HG02981 (cell line): Measurements from ENCODE around the gene TLR9.

Experiments used
- ATAC-seq: cut with Tn5 transposase; IDR thresholded peaks from one replicate; pipeline ENCODE4 v1.9.1; 2021; ENCODE audit warnings: mild to moderate bottlenecking, moderate library complexity; ENCODE audit not compliant: unreplicated experiment

TLR9 gene

GRCh38 chr3:52175416-52176179, 49.8 kb downstream of the TLR9 start:
- ATAC-seq, result no peak

GRCh38 chr3:52174896-52175295, 50.5 kb downstream of the TLR9 start:
- no peak for ATAC-seq

GRCh38 chr3:52173101-52173500, 52.3 kb downstream of the TLR9 start:
- ATAC-seq, result no peak

DNA sequence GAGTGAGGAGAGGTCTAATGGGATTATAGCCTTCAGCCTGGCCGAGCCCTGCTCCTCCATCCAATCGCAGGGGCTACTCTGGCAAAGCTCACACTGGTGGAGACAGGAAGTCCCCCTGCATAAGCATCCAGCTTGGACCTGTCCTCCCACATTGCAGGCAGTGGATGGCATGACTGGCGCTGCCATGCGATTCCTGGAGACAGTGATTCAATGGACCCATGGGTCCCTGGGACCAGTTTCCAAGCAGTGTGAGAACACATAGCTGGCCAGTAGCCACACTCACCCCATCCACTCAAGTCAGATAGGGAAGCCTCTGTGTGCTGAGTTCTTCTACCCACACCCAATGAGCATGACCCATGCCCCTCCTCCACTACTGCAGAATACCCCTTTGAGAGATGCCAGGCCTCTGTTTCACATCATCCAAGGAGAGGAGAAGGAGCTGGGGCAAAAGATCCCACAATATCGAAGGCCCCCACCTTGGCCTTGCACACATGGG, 53.1 kb downstream of the TLR9 start:
- no peak for ATAC-seq

DNA sequence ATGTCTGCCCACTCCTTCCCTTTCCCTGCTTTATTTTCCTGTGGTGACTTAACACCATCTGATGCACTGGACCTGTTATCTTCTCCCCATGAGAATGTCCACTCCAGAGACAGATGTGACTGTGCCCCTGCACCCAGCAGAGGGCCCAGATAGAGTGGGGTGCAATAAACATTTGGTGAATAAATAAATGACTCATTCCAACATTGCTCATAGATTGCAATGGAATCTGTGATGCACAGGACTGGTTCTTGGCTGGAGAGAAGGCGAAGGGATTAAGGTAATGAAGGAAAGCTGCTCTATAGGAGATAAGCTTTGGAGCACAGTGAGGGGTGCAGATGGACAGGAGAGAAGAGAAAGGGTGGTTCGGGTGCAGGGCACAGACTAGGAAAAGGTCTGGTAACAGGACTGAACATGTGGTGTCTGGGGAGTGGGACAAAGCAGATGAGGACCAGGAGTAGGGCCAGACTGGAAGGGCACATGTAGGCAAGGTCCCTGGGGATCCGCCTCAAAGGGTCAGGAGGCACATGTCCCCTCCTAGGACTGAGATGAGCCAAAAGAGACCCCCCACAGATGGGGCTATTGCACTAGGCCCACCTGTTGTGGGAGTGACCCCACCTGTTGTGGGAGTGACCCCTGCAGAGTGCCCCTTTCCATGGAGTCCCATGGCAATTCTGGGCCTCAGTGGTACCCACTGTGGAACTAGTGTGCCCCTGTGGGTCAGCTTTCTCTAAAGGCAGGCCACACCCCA, 53.8 kb downstream of the TLR9 start:
- ATAC-seq, result no peak
